22Rv1 (cell line): ENCODE measurements around the gene NKD1.

Experiments used
- CTCF ChIP-seq: fragments of 450-650 bp; IDR thresholded peaks from 2 replicates; pipeline ENCODE4 v1.5.1; 2017; ENCODE audit warnings: mild to moderate bottlenecking
- ZFX ChIP-seq: fragments of 450-650 bp; IDR thresholded peaks from 2 replicates; pipeline ENCODE4 v1.6.1; 2017; ENCODE audit warnings: antibody characterized with exemption, borderline replicate concordance

GRCh38 chr16:50578137-50578536 is 29.9 kb downstream of the NKD1 start:
- TF ChIP-seq CTCF (no peak), ZFX (no peak)
